ENCODE data around the gene ISCA1. TPM values are rescaled to one million over a fixed set of nuclear protein-coding genes. Genes with fewer than 3 reads are reported as not detected.

Gene ISCA1
- total and polyA plus RNA-seq, 10 of the 15 experiments (the other 5 are each of a cell fraction or from before 2014, with no cell fraction given) = 8.9 to 36.0 (median 24.2) TPM

- BruUV-seq (replicated peaks) = no TSS peak
- H3K4me3 ChIP-seq = no peak overlapping the region
- no peaks in the 10 kb centered on the region for H4K20me1 ChIP-seq (ENCODE audit: control insufficient read depth, insufficient read depth)
- RAD21 ChIA-PET (ENCODE audit: unreplicated experiment) = interaction anchor here (1.1 kb wide), 1 partner anchor 55 kb away, joined by 3 read pairs; no protein-coding TSS in a partner anchor
- H3K79me2 ChIP-seq (ENCODE audit: control insufficient read depth, insufficient read depth, low read length) = no peaks in the 10 kb centered on the region
- FAIRE-seq = no peak
- H3K27ac ChIP-seq (ENCODE audit: control insufficient read depth, insufficient read depth) = no peak overlapping the region
- TF ChIP-seq PKNOX1 (IDR thresholded peaks at IDR 0.05) = 0 out of 2 replicates have a peak, but pooled peaks have one; percentile 9
- no peak for TF ChIP-seq ZNF592 (IDR thresholded peaks at IDR 0.05)
- no peak for TF ChIP-seq CREM (IDR thresholded peaks at IDR 0.05; ENCODE audit: low read depth)
- TF ChIP-seq SREBF1 (IDR thresholded peaks at IDR 0.05; ENCODE audit: low read length) = no peak
- no peak for DNase-seq (ENCODE audit: low read depth, low spot score)
- in situ Hi-C loops (cut with MboI) = no loop called here
- no peaks in the 10 kb centered on the region for H3K9me3 ChIP-seq (replicated peaks; ENCODE audit: control insufficient read depth, insufficient read depth, low read length)
- intact Hi-C loops (cut with micrococcal nuclease; ENCODE audit: unreplicated experiment) = no loop called here
- 91% methylated on average over 2 of the region's 2 CpGs for WGBS (ENCODE audit: insufficient coverage, insufficient replicate concordance, low lambda C conversion rate, missing lambda C conversion rate)
- ATAC-seq = no peak
- POLR2A ChIA-PET = interaction anchor here (0.9 to 1.5 kb wide), 2 partner anchors 9 to 11 kb away, joined by 3 to 5 read pairs; no protein-coding TSS in a partner anchor
- H2AFZ ChIP-seq (ENCODE audit: control insufficient read depth, low read depth, low read length) = no peak overlapping the region
- CTCF ChIA-PET = interaction anchor here (1.1 to 2.0 kb wide), 5 partner anchors 10 to 55 kb away, joined by 3 to 7 read pairs (median 5); no protein-coding TSS in a partner anchor
- no peak overlapping the region for H3K4me2 ChIP-seq (ENCODE audit: control insufficient read depth, insufficient read depth)
- H3K9ac ChIP-seq (ENCODE audit: control insufficient read depth, insufficient read depth, low read length) = no peak overlapping the region
- no peaks in the 10 kb centered on the region for H3K27me3 ChIP-seq (replicated peaks in 1 of 2; ENCODE audit: control insufficient read depth in 2 of 2, insufficient read depth in 2 of 2, low read length in 1 of 2)
- SMC1A ChIA-PET (ENCODE audit: uncharacterized antibody, unreplicated experiment) = interaction anchor here (0.7 to 2.0 kb wide), 4 partner anchors 10 to 19 kb away, joined by 3 to 7 read pairs (median 4); no protein-coding TSS in a partner anchor
- H3K4me1 ChIP-seq (ENCODE audit: control insufficient read depth, insufficient read depth, low read length) = no peaks in the 10 kb centered on the region
- H3K36me3 ChIP-seq (ENCODE audit: control insufficient read depth in 2 of 2, insufficient read depth in 2 of 2, low read length in 1 of 2) = no peaks in the 10 kb centered on the region; a peak in 1 of 4 replicates
Measured at GRCh38 chr9:86257391-86257790, 24.9 kb downstream of the ISCA1 start.

All from GM12878 (cell line).